ENCODE results near the gene HS1BP3.

The HS1BP3 gene

GRCh38 chr2:20691076-20691734 is 40.3 kb upstream of the HS1BP3 start:
- no peak for TF ChIP-seq CTCF (IDR thresholded peaks at IDR 0.05; ENCODE audit: low read depth, low read length, poor library complexity, severe bottlenecking)
- no peak for TF ChIP-seq EZH2phosphoT487 (IDR thresholded peaks at IDR 0.05; ENCODE audit: borderline replicate concordance, low read length)
- H3K4me1 ChIP-seq (ENCODE audit: control insufficient read depth, low read length): no peaks in the 10 kb centered on the region
- H4K20me1 ChIP-seq (ENCODE audit: control insufficient read depth, insufficient read depth, low read depth, low read length): no peaks in the 10 kb centered on the region
- H3K4me2 ChIP-seq (ENCODE audit: low read length): no peak overlapping the region
- H3K9me2 ChIP-seq (replicated peaks; ENCODE audit: control insufficient read depth, low read length): no peaks in the 10 kb centered on the region
- no peaks in the 10 kb centered on the region for H3K27me3 ChIP-seq (ENCODE audit: control insufficient read depth, low read length)
- no peaks in the 10 kb centered on the region for H3F3A ChIP-seq (ENCODE audit: control insufficient read depth, insufficient read depth)
- no peak overlapping the region for H3K27ac ChIP-seq (ENCODE audit: low read depth, low read length)
- H3K9me3 ChIP-seq (ENCODE audit: control insufficient read depth, insufficient read depth, low read length): no peaks in the 10 kb centered on the region
- no peak overlapping the region for H3K4me3 ChIP-seq (ENCODE audit: low read length)
- no peaks in the 10 kb centered on the region for H3K79me2 ChIP-seq (ENCODE audit: control insufficient read depth, low read length)
- peaks cover 23% of the 10 kb centered on the region for H3K36me3 ChIP-seq (ENCODE audit: control insufficient read depth, low read length)

- no peaks in the 10 kb centered on the region for H4K20me1 ChIP-seq (ENCODE audit: control insufficient read depth, insufficient read depth, low read depth, low read length)
- TF ChIP-seq EZH2phosphoT487 (IDR thresholded peaks at IDR 0.05; ENCODE audit: borderline replicate concordance, low read length) (no peak), CTCF (IDR thresholded peaks at IDR 0.05; ENCODE audit: low read depth, low read length, poor library complexity, severe bottlenecking) (no peak)
- no peaks in the 10 kb centered on the region for H3K4me1 ChIP-seq (ENCODE audit: control insufficient read depth, low read length)
- no peaks in the 10 kb centered on the region for H3K9me3 ChIP-seq (ENCODE audit: control insufficient read depth, insufficient read depth, low read length)
- no peaks in the 10 kb centered on the region for H3K27me3 ChIP-seq (ENCODE audit: control insufficient read depth, low read length)
- H3K4me2 ChIP-seq (ENCODE audit: low read length): no peak overlapping the region
- no peak overlapping the region for H3K27ac ChIP-seq (ENCODE audit: low read depth, low read length)
- no peak overlapping the region for H3K4me3 ChIP-seq (ENCODE audit: low read length)
- peaks cover 27% of the 10 kb centered on the region for H3K36me3 ChIP-seq (ENCODE audit: control insufficient read depth, low read length)
- H3F3A ChIP-seq (ENCODE audit: control insufficient read depth, insufficient read depth): no peaks in the 10 kb centered on the region
- no peaks in the 10 kb centered on the region for H3K79me2 ChIP-seq (ENCODE audit: control insufficient read depth, low read length)
- no peaks in the 10 kb centered on the region for H3K9me2 ChIP-seq (replicated peaks; ENCODE audit: control insufficient read depth, low read length)
Measured at GRCh38 chr2:20689428-20690264, 38.7 kb upstream of the HS1BP3 start.

- TF ChIP-seq EZH2phosphoT487 (IDR thresholded peaks at IDR 0.05; ENCODE audit: borderline replicate concordance, low read length) (no peak), CTCF (IDR thresholded peaks at IDR 0.05; ENCODE audit: low read depth, low read length, poor library complexity, severe bottlenecking) (no peak)
- Histone ChIP-seq H3K9me2 (replicated peaks; ENCODE audit: control insufficient read depth, low read length) (no peaks in the 10 kb centered on the region), H3K4me2 (ENCODE audit: low read length) (no peak overlapping the region), H3K9me3 (ENCODE audit: control insufficient read depth, insufficient read depth, low read length) (no peaks in the 10 kb centered on the region), H3K4me1 (ENCODE audit: control insufficient read depth, low read length) (no peaks in the 10 kb centered on the region), H3K27me3 (ENCODE audit: control insufficient read depth, low read length) (no peaks in the 10 kb centered on the region), H3K4me3 (ENCODE audit: low read length) (no peak overlapping the region), H3K79me2 (ENCODE audit: control insufficient read depth, low read length) (no peaks in the 10 kb centered on the region), H3F3A (ENCODE audit: control insufficient read depth, insufficient read depth) (no peaks in the 10 kb centered on the region), H3K27ac (ENCODE audit: low read depth, low read length) (no peak overlapping the region), H4K20me1 (ENCODE audit: control insufficient read depth, insufficient read depth, low read depth, low read length) (no peaks in the 10 kb centered on the region), H3K36me3 (ENCODE audit: control insufficient read depth, low read length) (peaks cover 30% of the 10 kb centered on the region)
Measured at GRCh38 chr2:20687260-20687832, 36.4 kb upstream of the HS1BP3 start.

Measured in DOHH2 (cell line).